SK-N-SH (cell line): ENCODE data around the gene DDX31. TPM values are rescaled to one million over a fixed set of nuclear protein-coding genes. Genes with fewer than 3 reads are reported as not detected.

Experiments
- CTCF ChIA-PET: fragments of 300-600, 350-600 bp; formaldehyde crosslinking; extraction: SDS; loops from one replicate; lab custom pipeline; 2021; lab: Yijun Ruan, JAX
- POLR2A ChIA-PET: fragments of 350-600 bp; sonication (Branson Sonifier 250); formaldehyde crosslinking; extraction: SDS; loops from one replicate; lab custom pipeline; 2020; ENCODE audit warnings: antibody characterized with exemption, inconsistent platforms; lab: Yijun Ruan, JAX
- DNase-seq: peaks from one replicate; pipeline ENCODE4 v3.0.0; 2012
- H2AFZ ChIP-seq: fragments of 200-600 bp; sonication (generic); 2 replicates; pipeline ENCODE4 v1.8.1; 2016; ENCODE audit warnings: antibody characterized with exemption, mild to moderate bottlenecking, low read depth
- H3F3A ChIP-seq: fragments of 200-600 bp; sonication (generic); replicated peaks from 2 replicates; pipeline ENCODE3; 2016; ENCODE audit warnings: antibody characterized with exemption, mild to moderate bottlenecking; ENCODE audit not compliant: insufficient read depth
- H3K27ac ChIP-seq, 2 experiments: fragments of 200-500 bp in 1 of 2; fragments of 200-600 bp in 1 of 2; sonication (Bioruptor generic) in 1 of 2; sonication (generic), shearing (Covaris generic) in 1 of 2; 2 replicates each; pipeline versions ENCODE4 v1.5.1 to v1.6.1; 2014 to 2016; ENCODE audit warnings: low read depth in 2 of 2, inconsistent platforms in 1 of 2, low read length in 1 of 2, mild to moderate bottlenecking in 1 of 2, mixed read lengths in 1 of 2
- H3K27me3 ChIP-seq: fragments of 200-600 bp; sonication (generic), shearing (Covaris generic); 2 replicates; pipeline ENCODE4 v1.6.1; 2016; ENCODE audit warnings: mixed run types; ENCODE audit not compliant: insufficient read depth
- H3K36me3 ChIP-seq, 2 experiments: fragments of 200-500 bp in 1 of 2; fragments of 200-600 bp in 1 of 2; sonication (Bioruptor generic) in 1 of 2; sonication (generic) in 1 of 2; replicated peaks in 1 of 2; 2 replicates each; pipeline versions ENCODE3 to v1.5.1; 2014 to 2016; ENCODE audit warnings: low read length in 1 of 2, mild to moderate bottlenecking in 1 of 2; ENCODE audit not compliant: insufficient read depth in 2 of 2, control insufficient read depth in 1 of 2
- H3K4me1 ChIP-seq, 2 experiments: fragments of 200-500 bp in 1 of 2; fragments of 200-600 bp in 1 of 2; sonication (Bioruptor generic) in 1 of 2; sonication (generic), shearing (Covaris generic) in 1 of 2; 2 replicates each; pipeline versions ENCODE4 v1.5.1 to v1.6.1; 2014 to 2016; ENCODE audit warnings: low read depth in 1 of 2, low read length in 1 of 2, mixed run types in 1 of 2; ENCODE audit not compliant: insufficient read depth in 2 of 2, control insufficient read depth in 1 of 2
- H3K4me2 ChIP-seq: fragments of 200-600 bp; sonication (generic), shearing (Covaris generic); 2 replicates; pipeline ENCODE4 v1.6.1; 2017; ENCODE audit warnings: mixed run types
- H3K4me3 ChIP-seq, 2 experiments: fragments of 200-500 bp in 1 of 2; fragments of 200-600 bp in 1 of 2; sonication (Bioruptor generic) in 1 of 2; sonication (generic), shearing (Covaris generic) in 1 of 2; 2 replicates each; pipeline versions ENCODE4 v1.5.1 to v1.8.1; 2014 to 2016; ENCODE audit warnings: low read depth in 2 of 2, inconsistent platforms in 1 of 2, low read length in 1 of 2, mild to moderate bottlenecking in 1 of 2, mixed read lengths in 1 of 2, moderate library complexity in 1 of 2
- H3K79me2 ChIP-seq: fragments of 200-600 bp; sonication (generic); 2 replicates; pipeline ENCODE4 v1.8.1; 2017; ENCODE audit warnings: mild to moderate bottlenecking; ENCODE audit not compliant: insufficient read depth
- H3K9ac ChIP-seq: fragments of 200-600 bp; sonication (generic); 2 replicates; pipeline ENCODE4 v1.6.1; 2017; ENCODE audit warnings: mixed run types
- H3K9me2 ChIP-seq: fragments of 200-600 bp; sonication (generic); 2 replicates; pipeline ENCODE4 v1.6.1; 2017; ENCODE audit warnings: mixed run types
- H3K9me3 ChIP-seq: fragments of 200-600 bp; sonication (generic); 2 replicates; pipeline ENCODE4 v1.6.1; 2017; ENCODE audit warnings: mixed run types, mild to moderate bottlenecking, moderate library complexity
- H4K20me1 ChIP-seq: fragments of 200-600 bp; sonication (generic); 2 replicates; pipeline ENCODE4 v1.6.1; 2017; ENCODE audit warnings: mild to moderate bottlenecking, mixed run types; ENCODE audit not compliant: insufficient read depth
- CHD2 ChIP-seq: fragments of 150-350 bp; IDR thresholded peaks from 2 replicates; pipeline ENCODE4 v1.6.1; 2018; ENCODE audit warnings: low read length; ENCODE audit not compliant: partially characterized antibody
- EZH2phosphoT487 ChIP-seq: fragments of 200-600 bp; sonication (generic); IDR thresholded peaks from 2 replicates; pipeline ENCODE4 v1.6.1; 2017; ENCODE audit warnings: low read depth, mixed run types, mild to moderate bottlenecking, antibody characterized with exemption, moderate library complexity, borderline replicate concordance
- FOSL2 ChIP-seq: IDR thresholded peaks from 2 replicates; pipeline ENCODE4 v1.4.0; 2012; ENCODE audit warnings: low read depth, mild to moderate bottlenecking, moderate library complexity, borderline replicate concordance
- IRF3 ChIP-seq: fragments of 150-350 bp; IDR thresholded peaks from 2 replicates; pipeline ENCODE4 v1.6.1; 2016; ENCODE audit warnings: mild to moderate bottlenecking, low read depth, low read length
- MAX ChIP-seq: IDR thresholded peaks from 2 replicates; pipeline ENCODE4 v1.4.0; 2012; ENCODE audit warnings: low read depth
- NRF1 ChIP-seq: IDR thresholded peaks from 2 replicates; pipeline ENCODE4 v1.6.1; 2012; ENCODE audit warnings: low read depth, mild to moderate bottlenecking, low read length
- PBX3 ChIP-seq: IDR thresholded peaks from 2 replicates; pipeline ENCODE4; 2012
- POLR2AphosphoS5 ChIP-seq: IDR thresholded peaks from 2 replicates; pipeline ENCODE4 v1.6.1; 2012; ENCODE audit warnings: low read depth, low read length
- RAD21 ChIP-seq: IDR thresholded peaks from 2 replicates; pipeline ENCODE4 v1.6.1; 2012; ENCODE audit warnings: mild to moderate bottlenecking, low read length
- RCOR1 ChIP-seq: fragments of 150-350 bp; IDR thresholded peaks from 2 replicates; pipeline ENCODE4 v1.6.1; 2017; ENCODE audit warnings: antibody characterized with exemption, low read length
- REST ChIP-seq: IDR thresholded peaks from 2 replicates; pipeline ENCODE4 v1.6.1; 2012; ENCODE audit warnings: mild to moderate bottlenecking, low read depth, low read length, moderate library complexity
- TAF1 ChIP-seq: IDR thresholded peaks from 2 replicates; pipeline ENCODE4 v1.6.1; 2012; ENCODE audit warnings: low read depth, mild to moderate bottlenecking, low read length, moderate library complexity, borderline replicate concordance
- TCF12 ChIP-seq: IDR thresholded peaks from 2 replicates; pipeline ENCODE4 v1.4.0; 2012
- TEAD4 ChIP-seq: IDR thresholded peaks from 2 replicates; pipeline ENCODE4 v1.4.0; 2012; ENCODE audit warnings: mild to moderate bottlenecking, borderline replicate concordance; ENCODE audit not compliant: insufficient read depth
- YY1 ChIP-seq: IDR thresholded peaks from 2 replicates; pipeline ENCODE4 v1.4.0; 2012; ENCODE audit warnings: low read depth, mild to moderate bottlenecking
- WGBS: methylation state at CpG from one replicate; pipeline ENCODE4 v1.1.6; 2017; ENCODE audit warnings: low lambda C conversion rate; 5-methylcytosine and 5-hydroxymethylcytosine counted together
- polyA plus RNA-seq, 3 experiments: library from polyadenylated mRNA; depleted of rRNA; stranded (reverse); fragments of >200 nt; gene quantifications; 2 replicates each; pipeline ENCODE4 v1.2.3, GENCODE V29; 2012

The DDX31 gene
- polyA plus RNA-seq, 1 of the 3 experiments (the other 2 are of a cell fraction): 13.9 TPM

- DNase-seq: no peak
- H3K4me2 ChIP-seq: no peak overlapping the region
- no peaks in the 10 kb centered on the region for H4K20me1 ChIP-seq
- H3K4me3 ChIP-seq: no peak overlapping the region
- no peak overlapping the region for H3K9ac ChIP-seq
- CTCF ChIA-PET: interaction anchor here (0.7 to 1.5 kb wide), 3 partner anchors 100 to 166 kb away, joined by 3 to 5 read pairs (median 3); no protein-coding TSS in a partner anchor
- H3K79me2 ChIP-seq: no peaks in the 10 kb centered on the region
- no peak overlapping the region for H3K27ac ChIP-seq
- no peaks in the 10 kb centered on the region for H3K4me1 ChIP-seq
- TF ChIP-seq REST: no peak
- TF ChIP-seq POLR2AphosphoS5: no peak
- TF ChIP-seq YY1: no peak
- TF ChIP-seq TAF1: no peak
- TF ChIP-seq RAD21: no peak
- TF ChIP-seq TEAD4: no peak
- TF ChIP-seq FOSL2: no peak
- no peak for TF ChIP-seq CHD2
- TF ChIP-seq TCF12: no peak
- TF ChIP-seq RCOR1: no peak
- no peak for TF ChIP-seq EZH2phosphoT487
- TF ChIP-seq PBX3: no peak
- H3K27me3 ChIP-seq: no peaks in the 10 kb centered on the region
- H3K9me3 ChIP-seq: peaks cover 11% of the 10 kb centered on the region; the same call in 1 of the 2 replicates
- POLR2A ChIA-PET: no interaction called here
- peaks cover 8% of the 10 kb centered on the region for H3F3A ChIP-seq
- no peak overlapping the region for H2AFZ ChIP-seq
- no peaks in the 10 kb centered on the region for H3K9me2 ChIP-seq
- 45% methylated on average over 4 of the region's 4 CpGs for WGBS
- peaks cover under 1 to 7% of the 10 kb centered on the region in 2 experiments for H3K36me3 ChIP-seq
Measured at GRCh38 chr9:132698989-132699388, 29.2 kb upstream of the DDX31 start.

GRCh38 chr9:132697230-132697629, 27.4 kb upstream of the DDX31 start:
- no peaks in the 10 kb centered on the region for H3K79me2 ChIP-seq
- H3K9ac ChIP-seq: no peak overlapping the region
- H3F3A ChIP-seq: peaks cover 8% of the 10 kb centered on the region
- H3K9me3 ChIP-seq: peaks cover 11% of the 10 kb centered on the region; the same call in 1 of the 2 replicates
- POLR2A ChIA-PET: no interaction called here
- H3K4me1 ChIP-seq: no peaks in the 10 kb centered on the region
- H2AFZ ChIP-seq: no peak overlapping the region
- no peaks in the 10 kb centered on the region for H3K9me2 ChIP-seq
- DNase-seq: no peak
- no peak overlapping the region for H3K4me2 ChIP-seq
- CTCF ChIA-PET: interaction anchor here (1.0 to 1.5 kb wide), 2 partner anchors 122 to 325 kb away, joined by 3 read pairs; no protein-coding TSS in a partner anchor
- no peak overlapping the region for H3K27ac ChIP-seq
- H3K4me3 ChIP-seq: no peak overlapping the region
- peaks cover 9 to 19% of the 10 kb centered on the region in 2 experiments for H3K36me3 ChIP-seq
- H3K27me3 ChIP-seq: no peaks in the 10 kb centered on the region
- H4K20me1 ChIP-seq: no peaks in the 10 kb centered on the region
- TF ChIP-seq PBX3 (no peak), FOSL2 (no peak), MAX (no peak), NRF1 (no peak), TAF1 (no peak), REST (no peak), IRF3 (no peak), POLR2AphosphoS5 (no peak)
